GM12878 (cell line): ENCODE data around the gene TMEM266. TPM values are rescaled to one million over a fixed set of nuclear protein-coding genes. Genes with fewer than 3 reads are reported as not detected.
A peak's percentile ranks its signal among the peaks of the same experiment; 100 is the strongest.

Source experiments
- ATAC-seq: fragments of 200-7000 bp; cut with Tn5 transposase; 3 replicates; pipeline ENCODE4 v1.9.1; 2020; ENCODE audit warnings: mild to moderate bottlenecking, moderate library complexity
- BruUV-seq: library from RNA; stranded (reverse); fragments of 400-500 nt; replicated peaks from 2 replicates; lab custom pipeline; 2021; lab: Mats Ljungman, UMichigan
- CTCF ChIA-PET: fragments of 300-600 bp; sonication (Branson Sonifier 250); formaldehyde crosslinking; extraction: SDS; loops from one replicate; lab custom pipeline; 2021; ENCODE audit warnings: inconsistent platforms; lab: Yijun Ruan, JAX
- POLR2A ChIA-PET: fragments of 350-600 bp; formaldehyde crosslinking; extraction: SDS; loops from one replicate; lab custom pipeline; 2021; ENCODE audit warnings: inconsistent platforms; lab: Charles Lee
- RAD21 ChIA-PET: fragments of 300-600 bp; sonication (Branson Sonifier 250); formaldehyde crosslinking; loops from one replicate; lab custom pipeline; 2023; ENCODE audit warnings: antibody characterized with exemption; ENCODE audit not compliant: unreplicated experiment; lab: Charles Lee
- SMC1A ChIA-PET: fragments of 300-600 bp; sonication (Branson Sonifier 250); formaldehyde crosslinking; loops from one replicate; lab custom pipeline; 2023; ENCODE audit not compliant: unreplicated experiment, uncharacterized antibody; lab: Charles Lee
- DNase-seq: peaks from one replicate; pipeline ENCODE4 v3.0.0-alpha.2; 2011; ENCODE audit warnings: low read depth, low spot score
- FAIRE-seq: peaks from 3 replicates; lab custom pipeline; 2011; peaks lifted over from hg19 to GRCh38; lab: Jason Lieb, UNC
- H2AFZ ChIP-seq: 2 replicates; pipeline ENCODE4 v1.6.0; 2011; ENCODE audit warnings: low read depth, low read length, control low read depth; ENCODE audit not compliant: control insufficient read depth
- H3K27ac ChIP-seq: 2 replicates; pipeline ENCODE4 v1.5.1; 2011; ENCODE audit warnings: control low read depth; ENCODE audit not compliant: control insufficient read depth, insufficient read depth
- H3K27me3 ChIP-seq, 2 experiments: replicated peaks in 1 of 2; 2 replicates each; pipeline versions ENCODE4 v1.6.0 to v1.6.1; 2011; ENCODE audit warnings: low read length in 1 of 2; ENCODE audit not compliant: control insufficient read depth in 2 of 2, insufficient read depth in 2 of 2
- H3K36me3 ChIP-seq, 2 experiments: 2 replicates each; pipeline ENCODE4 v1.5.1; 2011; ENCODE audit warnings: low read length in 1 of 2; ENCODE audit not compliant: control insufficient read depth in 2 of 2, insufficient read depth in 2 of 2
- H3K4me1 ChIP-seq: 2 replicates; pipeline ENCODE4 v1.6.1; 2011; ENCODE audit warnings: mild to moderate bottlenecking, low read length, moderate library complexity, mixed read lengths; ENCODE audit not compliant: control insufficient read depth, insufficient read depth
- H3K4me2 ChIP-seq: 2 replicates; pipeline ENCODE4 v1.6.0; 2011; ENCODE audit warnings: control low read depth; ENCODE audit not compliant: control insufficient read depth, insufficient read depth
- H3K4me3 ChIP-seq: fragments of 200-600 bp; sonication (generic); 2 replicates; pipeline ENCODE4 v1.5.1; 2016
- H3K79me2 ChIP-seq: 2 replicates; pipeline ENCODE4 v1.6.0; 2011; ENCODE audit warnings: low read length; ENCODE audit not compliant: control insufficient read depth, insufficient read depth
- H3K9ac ChIP-seq: 2 replicates; pipeline ENCODE4 v1.8.0; 2011; ENCODE audit warnings: low read length, control low read depth, mixed read lengths; ENCODE audit not compliant: control insufficient read depth, insufficient read depth
- H3K9me3 ChIP-seq: replicated peaks from 3 replicates; pipeline ENCODE4 v1.5.1; 2011; ENCODE audit warnings: mild to moderate bottlenecking, low read length; ENCODE audit not compliant: control insufficient read depth, insufficient read depth
- H4K20me1 ChIP-seq: 2 replicates; pipeline ENCODE4 v1.6.0; 2011; ENCODE audit not compliant: control insufficient read depth, insufficient read depth
- ASH2L ChIP-seq: fragments of 300-600, 200-600 bp; sonication (generic); IDR thresholded peaks from 2 replicates; pipeline ENCODE4 v1.6.1; 2017; ENCODE audit warnings: low read depth, mild to moderate bottlenecking, borderline replicate concordance
- CHD2 ChIP-seq: IDR thresholded peaks from 2 replicates; pipeline ENCODE4 v1.6.1; 2011; ENCODE audit warnings: low read depth, low read length, improper control_type of control experiment, borderline replicate concordance
- DPF2 ChIP-seq: fragments of 450-650 bp; IDR thresholded peaks from 2 replicates; pipeline ENCODE4 v1.6.1; 2017; ENCODE audit warnings: mild to moderate bottlenecking
- EP300 ChIP-seq, 2 experiments: fragments of 150-350 bp in 1 of 2; IDR thresholded peaks; 2 replicates each; pipeline ENCODE4 v1.6.1; 2011 to 2012; ENCODE audit warnings: low read depth in 2 of 2, low read length in 2 of 2, borderline replicate concordance in 1 of 2, improper control_type of control experiment in 1 of 2, inconsistent platforms in 1 of 2; ENCODE audit not compliant: control insufficient read depth in 1 of 2
- FOXK2 ChIP-seq: fragments of 450-650 bp; IDR thresholded peaks from 2 replicates; pipeline ENCODE4 v1.6.1; 2017; ENCODE audit warnings: mild to moderate bottlenecking, moderate library complexity
- GABPA ChIP-seq: IDR thresholded peaks from 2 replicates; pipeline ENCODE4 v1.6.1; 2014; ENCODE audit warnings: antibody characterized with exemption, low read depth, mild to moderate bottlenecking, inconsistent platforms
- NFIC ChIP-seq: IDR thresholded peaks from 2 replicates; pipeline ENCODE4 v1.6.1; 2012; ENCODE audit warnings: low read depth, mild to moderate bottlenecking, inconsistent platforms, low read length, moderate library complexity
- PAX5 ChIP-seq: IDR thresholded peaks from 2 replicates; pipeline ENCODE4 v1.6.1; 2011; ENCODE audit warnings: low read depth, low read length, borderline replicate concordance
- SMARCA5 ChIP-seq: fragments of 450-650 bp; IDR thresholded peaks from 2 replicates; pipeline ENCODE4 v1.6.1; 2017; ENCODE audit warnings: mild to moderate bottlenecking
- YY1 ChIP-seq: IDR thresholded peaks from 2 replicates; pipeline ENCODE4 v1.6.1; 2011; ENCODE audit warnings: low read depth, mild to moderate bottlenecking, low read length
- ZBTB11 ChIP-seq: fragments of 450-650 bp; formaldehyde crosslinking; IDR thresholded peaks from 2 replicates; pipeline ENCODE4 v1.5.0; 2022; ENCODE audit warnings: mild to moderate bottlenecking, missing genetic modification characterization
- ZNF217 ChIP-seq: fragments of 450-650 bp; IDR thresholded peaks from 2 replicates; pipeline ENCODE4 v1.6.1; 2017; ENCODE audit warnings: antibody characterized with exemption, mild to moderate bottlenecking
- WGBS: methylation state at CpG from one replicate; pipeline ENCODE4 v1.1.6; 2016; ENCODE audit warnings: low lambda C conversion rate; ENCODE audit not compliant: insufficient replicate concordance, insufficient coverage; ENCODE audit errors: missing lambda C conversion rate; 5-methylcytosine and 5-hydroxymethylcytosine counted together
- in situ Hi-C: fragments of 300-500 bp; cut with MboI; formaldehyde crosslinking; loops from 9 replicates; pipeline ENCODE4 v1.14.3; 2018; ENCODE audit warnings: mixed read lengths
- intact Hi-C: fragments of 100-400 bp; cut with micrococcal nuclease; formaldehyde crosslinking; loops from one replicate; pipeline ENCODE4 v1.14.2; 2022; ENCODE audit not compliant: unreplicated experiment
- polyA plus RNA-seq, 11 experiments: library from polyadenylated mRNA; depleted of rRNA in 4 of 11; unstranded in 6 of 11; stranded (reverse) in 5 of 11; fragments of >200 nt; fragmentation: Nextera tagmentation in 4 of 11; fragmentation: Illumina TruSeq in 1 of 11; extraction: Ambion mirVana in 4 of 11; extraction: Trizol in 1 of 11; gene quantifications; 1 replicate in 1 of 11; 2 replicates in 10 of 11; pipeline versions ENCODE4 v1.2.1 to v1.2.3, GENCODE V29; 2011 to 2016; ENCODE audit warnings: inconsistent platforms in 2 of 11, missing spikeins in 2 of 11, low read depth in 1 of 11
- total RNA-seq, 4 experiments: library from RNA; depleted of rRNA in 3 of 4; stranded (reverse); fragments of >200 nt in 3 of 4; fragmentation: Illumina TruSeq in 1 of 4; extraction: Trizol in 1 of 4; gene quantifications; 2 replicates each; pipeline versions ENCODE4 v1.2.1 to v1.2.3, GENCODE V29; 2013 to 2021
- TF ChIP-seq, protein P1 (sequence below): fragments of 450-650 bp; IDR thresholded peaks from 2 replicates; pipeline ENCODE4 v1.6.1; 2017; ENCODE audit warnings: mild to moderate bottlenecking, moderate library complexity
- TF ChIP-seq, protein P2 (sequence below): IDR thresholded peaks from 2 replicates; pipeline ENCODE4 v1.6.1; 2012; ENCODE audit warnings: low read depth, low read length, improper control_type of control experiment

The TMEM266 gene
- total and polyA plus RNA-seq, 10 of the 15 experiments (the other 5 are each of a cell fraction or from before 2014, with no cell fraction given) = 0.11 to 0.70 (median 0.39) TPM

DNA sequence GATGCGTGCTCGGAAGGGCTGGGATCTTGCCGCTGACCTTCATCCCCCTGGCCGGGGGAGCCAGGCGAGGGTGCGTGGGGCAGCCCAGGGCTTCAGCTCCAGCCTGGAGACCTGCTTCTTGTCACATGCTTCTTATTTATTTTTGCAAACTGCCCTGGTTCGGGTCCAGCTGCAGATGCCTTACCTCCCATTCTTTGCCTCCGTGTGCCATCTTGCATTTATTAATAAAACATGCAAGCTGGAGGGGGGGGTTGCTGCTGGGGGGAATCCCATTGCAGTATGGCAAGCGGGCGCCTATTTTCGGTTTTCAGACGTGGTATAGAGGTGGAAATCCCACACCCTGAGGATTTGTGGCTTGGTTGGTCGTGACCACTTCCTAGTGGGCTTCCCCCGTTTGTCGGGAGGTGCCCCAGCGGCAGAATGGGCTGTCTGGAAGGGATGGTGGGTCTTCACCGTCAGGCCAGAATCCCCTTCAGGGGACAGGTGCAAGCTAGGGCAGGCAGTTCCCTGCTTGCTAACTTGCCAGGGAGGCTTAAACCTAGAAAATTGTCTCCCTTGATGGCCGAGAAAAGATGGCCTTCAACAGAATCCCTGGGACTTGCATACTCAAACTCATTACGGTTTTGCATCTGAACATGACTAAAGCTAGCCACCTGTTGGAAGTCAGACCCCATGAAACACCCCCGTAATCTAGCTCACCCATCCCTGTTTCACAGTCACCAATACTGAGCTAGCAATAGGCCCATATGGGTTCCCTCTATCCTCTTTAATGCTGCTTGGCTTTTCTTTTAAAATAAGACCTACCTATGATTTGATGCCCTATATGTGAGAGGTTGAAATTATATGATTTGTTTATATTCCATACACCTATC is 569 bp downstream of the TMEM266 start:
- peak; percentile 34 for DNase-seq
- POLR2A ChIA-PET = interaction anchor here (0.6 to 4.2 kb wide), 3 partner anchors 78 to 1260 kb away, joined by 3 to 23 read pairs (median 4); no protein-coding TSS in a partner anchor
- intact Hi-C loops = no loop called here
- TF ChIP-seq GABPA = no peak
- no peak for TF ChIP-seq YY1
- TF ChIP-seq FOXK2 = no peak
- TF ChIP-seq, protein P1, sequence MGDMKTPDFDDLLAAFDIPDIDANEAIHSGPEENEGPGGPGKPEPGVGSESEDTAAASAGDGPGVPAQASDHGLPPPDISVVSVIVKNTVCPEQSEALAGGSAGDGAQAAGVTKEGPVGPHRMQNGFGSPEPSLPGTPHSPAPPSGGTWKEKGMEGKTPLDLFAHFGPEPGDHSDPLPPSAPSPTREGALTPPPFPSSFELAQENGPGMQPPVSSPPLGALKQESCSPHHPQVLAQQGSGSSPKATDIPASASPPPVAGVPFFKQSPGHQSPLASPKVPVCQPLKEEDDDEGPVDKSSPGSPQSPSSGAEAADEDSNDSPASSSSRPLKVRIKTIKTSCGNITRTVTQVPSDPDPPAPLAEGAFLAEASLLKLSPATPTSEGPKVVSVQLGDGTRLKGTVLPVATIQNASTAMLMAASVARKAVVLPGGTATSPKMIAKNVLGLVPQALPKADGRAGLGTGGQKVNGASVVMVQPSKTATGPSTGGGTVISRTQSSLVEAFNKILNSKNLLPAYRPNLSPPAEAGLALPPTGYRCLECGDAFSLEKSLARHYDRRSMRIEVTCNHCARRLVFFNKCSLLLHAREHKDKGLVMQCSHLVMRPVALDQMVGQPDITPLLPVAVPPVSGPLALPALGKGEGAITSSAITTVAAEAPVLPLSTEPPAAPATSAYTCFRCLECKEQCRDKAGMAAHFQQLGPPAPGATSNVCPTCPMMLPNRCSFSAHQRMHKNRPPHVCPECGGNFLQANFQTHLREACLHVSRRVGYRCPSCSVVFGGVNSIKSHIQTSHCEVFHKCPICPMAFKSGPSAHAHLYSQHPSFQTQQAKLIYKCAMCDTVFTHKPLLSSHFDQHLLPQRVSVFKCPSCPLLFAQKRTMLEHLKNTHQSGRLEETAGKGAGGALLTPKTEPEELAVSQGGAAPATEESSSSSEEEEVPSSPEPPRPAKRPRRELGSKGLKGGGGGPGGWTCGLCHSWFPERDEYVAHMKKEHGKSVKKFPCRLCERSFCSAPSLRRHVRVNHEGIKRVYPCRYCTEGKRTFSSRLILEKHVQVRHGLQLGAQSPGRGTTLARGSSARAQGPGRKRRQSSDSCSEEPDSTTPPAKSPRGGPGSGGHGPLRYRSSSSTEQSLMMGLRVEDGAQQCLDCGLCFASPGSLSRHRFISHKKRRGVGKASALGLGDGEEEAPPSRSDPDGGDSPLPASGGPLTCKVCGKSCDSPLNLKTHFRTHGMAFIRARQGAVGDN = no peak
- TF ChIP-seq, protein P2, sequence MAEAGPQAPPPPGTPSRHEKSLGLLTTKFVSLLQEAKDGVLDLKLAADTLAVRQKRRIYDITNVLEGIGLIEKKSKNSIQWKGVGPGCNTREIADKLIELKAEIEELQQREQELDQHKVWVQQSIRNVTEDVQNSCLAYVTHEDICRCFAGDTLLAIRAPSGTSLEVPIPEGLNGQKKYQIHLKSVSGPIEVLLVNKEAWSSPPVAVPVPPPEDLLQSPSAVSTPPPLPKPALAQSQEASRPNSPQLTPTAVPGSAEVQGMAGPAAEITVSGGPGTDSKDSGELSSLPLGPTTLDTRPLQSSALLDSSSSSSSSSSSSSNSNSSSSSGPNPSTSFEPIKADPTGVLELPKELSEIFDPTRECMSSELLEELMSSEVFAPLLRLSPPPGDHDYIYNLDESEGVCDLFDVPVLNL = no peak
- no peak for TF ChIP-seq PAX5
- TF ChIP-seq ZBTB11 (CRISPR knock-in tag) = no peak
- TF ChIP-seq EP300 (IDR thresholded peaks at IDR 0.05; ENCODE audit: borderline replicate concordance in 1 of 2, control insufficient read depth in 1 of 2, low read depth in 2 of 2, low read length in 2 of 2) = no peak
- TF ChIP-seq NFIC = peak; percentile 59; the same call in 1 of the 2 replicates
- no peak for TF ChIP-seq SMARCA5
- TF ChIP-seq ASH2L = no peak
- 0 out of 2 replicates have a peak, but pooled peaks have one; percentile 62 for TF ChIP-seq DPF2
- no peak for TF ChIP-seq ZNF217
- no peak for TF ChIP-seq CHD2

More for the DNA sequence above, 569 bp downstream of the TMEM266 start:
- Histone ChIP-seq H3K4me2 (peak overlapping the region; percentile 61), H3K4me1 (peaks cover 28% of the 10 kb centered on the region), H2AFZ (peak overlapping the region; percentile 25; the same call in 1 of the 2 replicates), H3K36me3 (no peaks in the 10 kb centered on the region), H4K20me1 (no peaks in the 10 kb centered on the region), H3K27ac (no peak overlapping the region), H3K79me2 (no peaks in the 10 kb centered on the region), H3K9me3 (no peaks in the 10 kb centered on the region), H3K4me3 (peak overlapping the region; percentile 59; the same call in 1 of the 2 replicates), H3K27me3 (no peaks in the 10 kb centered on the region; a peak in 1 of 4 replicates), H3K9ac (no peak overlapping the region)
- WGBS = under 1% methylated on average over 19 of the region's 20 CpGs
- FAIRE-seq (no peak), ATAC-seq (peak; percentile 40)
- ChIA-PET RAD21 (interaction anchor here (0.8 to 10.8 kb wide), 7 partner anchors 77 to 251 kb away, joined by 3 to 214 read pairs (median 4); no protein-coding TSS in a partner anchor), CTCF (interaction anchor here (0.9 to 10.6 kb wide), 10 partner anchors 27 to 374 kb away, joined by 3 to 347 read pairs (median 5); no protein-coding TSS in a partner anchor), SMC1A (interaction anchor here (1.0 to 9.0 kb wide), 6 partner anchors 39 to 213 kb away, joined by 3 to 217 read pairs (median 3); no protein-coding TSS in a partner anchor)
- in situ Hi-C loops = no loop called here
- no TSS peak for BruUV-seq
